H9 (cell line): ENCODE measurements around the gene INSRR. TPM values are rescaled to one million over a fixed set of nuclear protein-coding genes. Genes with fewer than 3 reads are reported as not detected.

Experiments used
- DNase-seq: peaks from one replicate; pipeline ENCODE4 v3.0.0-alpha.2; 2017
- H2AFZ ChIP-seq: one replicate; pipeline ENCODE4 v1.6.1; 2013; ENCODE audit warnings: mild to moderate bottlenecking, low read length, control low read depth, moderate library complexity
- H2AK5ac ChIP-seq: 2 replicates; pipeline ENCODE4 v1.6.1; 2013; ENCODE audit warnings: low read length, control low read depth, mixed read lengths; ENCODE audit not compliant: insufficient read length
- H2BK120ac ChIP-seq: one replicate; pipeline ENCODE4 v1.6.1; 2013; ENCODE audit warnings: low read depth, mild to moderate bottlenecking, low read length, control low read depth, inconsistent platforms; ENCODE audit not compliant: poor library complexity, severe bottlenecking
- H2BK12ac ChIP-seq: 2 replicates; pipeline ENCODE4 v1.6.1; 2013; ENCODE audit warnings: low read length, control low read depth, mixed read lengths, low read depth; ENCODE audit not compliant: insufficient read length
- H2BK15ac ChIP-seq: 2 replicates; pipeline ENCODE4 v1.6.1; 2013; ENCODE audit warnings: low read depth, low read length, control low read depth
- H2BK20ac ChIP-seq: one replicate; pipeline ENCODE4 v1.6.1; 2013; ENCODE audit warnings: low read depth, mild to moderate bottlenecking, low read length, control low read depth, inconsistent platforms; ENCODE audit not compliant: poor library complexity, severe bottlenecking
- H2BK5ac ChIP-seq: 2 replicates; pipeline ENCODE4 v1.6.1; 2013; ENCODE audit warnings: low read length, control low read depth, mixed read lengths; ENCODE audit not compliant: insufficient read length
- H3K14ac ChIP-seq: 2 replicates; pipeline ENCODE4 v1.6.1; 2013; ENCODE audit warnings: low read length, control low read depth; ENCODE audit not compliant: insufficient read depth
- H3K18ac ChIP-seq: 2 replicates; pipeline ENCODE4 v1.6.1; 2013; ENCODE audit warnings: low read depth, mild to moderate bottlenecking, mixed read lengths, low read length, control low read depth; ENCODE audit not compliant: insufficient read length
- H3K23ac ChIP-seq: 2 replicates; pipeline ENCODE4 v1.6.1; 2013; ENCODE audit warnings: low read length, control low read depth, mixed read lengths, low read depth; ENCODE audit not compliant: insufficient read length
- H3K23me2 ChIP-seq: 2 replicates; pipeline ENCODE4 v1.6.1; 2013; ENCODE audit warnings: low read depth, mild to moderate bottlenecking, mixed read lengths, low read length, control low read depth; ENCODE audit not compliant: insufficient read length, poor library complexity, severe bottlenecking
- H3K27ac ChIP-seq: 2 replicates; pipeline ENCODE4 v1.5.1; 2013; ENCODE audit warnings: low read length, control low read depth, mixed read lengths, low read depth; ENCODE audit not compliant: insufficient read length
- H3K27me3 ChIP-seq: 2 replicates; pipeline ENCODE4 v1.6.1; 2013; ENCODE audit warnings: low read length, control low read depth, inconsistent platforms; ENCODE audit not compliant: insufficient read depth
- H3K4ac ChIP-seq: 2 replicates; pipeline ENCODE4 v1.6.1; 2013; ENCODE audit warnings: low read depth, mild to moderate bottlenecking, control low read depth, inconsistent platforms, low read length, moderate library complexity
- H3K4me1 ChIP-seq: 2 replicates; pipeline ENCODE4 v1.6.1; 2013; ENCODE audit warnings: low read length, control low read depth, inconsistent platforms; ENCODE audit not compliant: insufficient read depth
- H3K4me2 ChIP-seq: 2 replicates; pipeline ENCODE4 v1.6.1; 2013; ENCODE audit warnings: low read length, control low read depth, mixed read lengths; ENCODE audit not compliant: insufficient read length, insufficient read depth
- H3K56ac ChIP-seq: 2 replicates; pipeline ENCODE4 v1.6.1; 2013; ENCODE audit warnings: low read depth, mild to moderate bottlenecking, mixed read lengths, low read length, control low read depth; ENCODE audit not compliant: insufficient read length
- H3K79me1 ChIP-seq: 2 replicates; pipeline ENCODE4 v1.6.1; 2013; ENCODE audit warnings: low read depth, mild to moderate bottlenecking, moderate library complexity, low read length, control low read depth, inconsistent platforms; ENCODE audit not compliant: insufficient read depth, poor library complexity, severe bottlenecking
- H3K79me2 ChIP-seq: 2 replicates; pipeline ENCODE4 v1.6.1; 2013; ENCODE audit warnings: low read length, control low read depth, inconsistent platforms; ENCODE audit not compliant: insufficient read depth
- H3K9ac ChIP-seq: 2 replicates; pipeline ENCODE4 v1.6.1; 2013; ENCODE audit warnings: low read length, control low read depth, mixed read lengths; ENCODE audit not compliant: insufficient read length; ENCODE audit errors: extremely low read depth
- H3K9me3 ChIP-seq: one replicate; pipeline ENCODE4 v1.6.1; 2013; ENCODE audit warnings: low read depth, low read length, inconsistent platforms; ENCODE audit not compliant: control insufficient read depth
- H3T11ph ChIP-seq: one replicate; pipeline ENCODE4 v1.6.1; 2013; ENCODE audit warnings: mild to moderate bottlenecking, low read length, control low read depth, inconsistent platforms
- H4K20me1 ChIP-seq: one replicate; pipeline ENCODE4 v1.6.1; 2013; ENCODE audit not compliant: control insufficient read depth, insufficient read length, insufficient read depth
- H4K5ac ChIP-seq: 2 replicates; pipeline ENCODE4 v1.6.1; 2013; ENCODE audit warnings: low read depth, mild to moderate bottlenecking, mixed read lengths, low read length, control low read depth; ENCODE audit not compliant: insufficient read length
- H4K8ac ChIP-seq: replicated peaks from 2 replicates; pipeline ENCODE4 v1.6.1; 2013; ENCODE audit warnings: low read length, control low read depth, mixed read lengths, low read depth; ENCODE audit not compliant: insufficient read length
- H4K91ac ChIP-seq: 2 replicates; pipeline ENCODE4 v1.6.1; 2013; ENCODE audit warnings: low read depth, mild to moderate bottlenecking, moderate library complexity, mixed read lengths, low read length, control low read depth; ENCODE audit not compliant: insufficient read length
- H3K27ac Mint-ChIP-seq, 3 experiments: 2 replicates in 2 of 3; 3 replicates in 1 of 3; pipeline ENCODE4 v1.8.0; 2020 to 2021; ENCODE audit warnings: mixed read lengths in 3 of 3, mild to moderate bottlenecking in 1 of 3, moderate library complexity in 1 of 3
- H3K27me3 Mint-ChIP-seq: 2 replicates; pipeline ENCODE4 v1.8.0; 2021; ENCODE audit warnings: low read depth, mild to moderate bottlenecking, moderate library complexity, mixed read lengths
- H3K36me3 Mint-ChIP-seq, 3 experiments: 2 replicates in 2 of 3; 3 replicates in 1 of 3; pipeline ENCODE4 v1.8.0; 2020 to 2021; ENCODE audit warnings: low read depth in 3 of 3, mixed read lengths in 3 of 3; ENCODE audit not compliant: insufficient read depth in 1 of 3
- H3K4me1 Mint-ChIP-seq, 2 experiments: 2 replicates each; pipeline ENCODE4 v1.8.0; 2020; ENCODE audit warnings: mixed read lengths in 2 of 2
- H3K4me3 Mint-ChIP-seq, 2 experiments: 2 replicates in 1 of 2; 3 replicates in 1 of 2; pipeline ENCODE4 v1.8.0; 2020 to 2021; ENCODE audit warnings: mild to moderate bottlenecking in 2 of 2, mixed read lengths in 2 of 2, moderate library complexity in 1 of 2
- H3K9me3 Mint-ChIP-seq, 2 experiments: 2 replicates in 1 of 2; 3 replicates in 1 of 2; pipeline ENCODE4 v1.8.0; 2020; ENCODE audit warnings: mild to moderate bottlenecking in 2 of 2, mixed read lengths in 2 of 2, moderate library complexity in 1 of 2
- CTCF ChIP-seq: fragments of 200-600 bp; sonication (generic); conservative IDR thresholded peaks from 3 replicates; pipeline ENCODE4 v1.8.0; 2021; ENCODE audit warnings: antibody characterized with exemption, mild to moderate bottlenecking
- WGBS: extraction: QIAGEN DNeasy Blood & Tissue Kit; methylation state at CpG from one replicate; pipeline ENCODE4 v1.1.7; 2013; ENCODE audit warnings: missing lambda C conversion rate, low lambda C conversion rate, mixed read lengths; ENCODE audit not compliant: insufficient read length; ENCODE audit errors: extremely low coverage; 5-methylcytosine and 5-hydroxymethylcytosine counted together
- total RNA-seq: library from RNA; stranded (reverse); gene quantifications from 2 replicates; pipeline ENCODE4 v1.2.1, GENCODE V29; 2021

The INSRR gene
- total RNA-seq, 1 experiment from 2014 or later: not detected

GRCh38 chr1:156905651-156906050 lies 46.7 kb upstream of the INSRR start:
- H4K91ac ChIP-seq: no peak overlapping the region
- H3T11ph ChIP-seq: no peak overlapping the region
- H2AK5ac ChIP-seq: no peak overlapping the region
- H3K18ac ChIP-seq: no peak overlapping the region
- no peaks in the 10 kb centered on the region for H3K79me2 ChIP-seq
- Mint-ChIP-seq H3K36me3 (no peaks in the 10 kb centered on the region), H3K27ac (no peak overlapping the region), H3K4me3 (no peak overlapping the region), H3K4me1 (peaks cover 2 to 14% of the 10 kb centered on the region in 2 experiments), H3K27me3 (peaks cover 22% of the 10 kb centered on the region), H3K9me3 (no peaks in the 10 kb centered on the region)
- no peak for TF ChIP-seq CTCF
- no peak overlapping the region for H3K23ac ChIP-seq
- H3K79me1 ChIP-seq: no peaks in the 10 kb centered on the region
- no peak overlapping the region for H3K9ac ChIP-seq
- H2BK15ac ChIP-seq: no peak overlapping the region
- no peak for DNase-seq
- H2BK20ac ChIP-seq: no peak overlapping the region
- no peaks in the 10 kb centered on the region for H3K4me1 ChIP-seq
- no peaks in the 10 kb centered on the region for H3K9me3 ChIP-seq
- H4K8ac ChIP-seq: no peak overlapping the region
- no peak overlapping the region for H2BK5ac ChIP-seq
- H3K23me2 ChIP-seq: no peaks in the 10 kb centered on the region
- H2BK120ac ChIP-seq: no peak overlapping the region
- no peak overlapping the region for H3K4me2 ChIP-seq
- no peak overlapping the region for H4K5ac ChIP-seq
- no peak overlapping the region for H2BK12ac ChIP-seq
- H3K14ac ChIP-seq: no peak overlapping the region
- WGBS: no CpG with 5 or more reads among the region's 4 CpGs
- no peak overlapping the region for H2AFZ ChIP-seq
- H3K56ac ChIP-seq: no peak overlapping the region
- H3K27me3 ChIP-seq: no peaks in the 10 kb centered on the region; the same call in 1 of the 2 replicates
- H3K4ac ChIP-seq: no peak overlapping the region
- no peak overlapping the region for H3K27ac ChIP-seq
- H4K20me1 ChIP-seq: no peaks in the 10 kb centered on the region
